GM12801 (cell line): ENCODE data around the gene MLH3.

Source experiments
- CTCF ChIP-seq: IDR thresholded peaks from one replicate; pipeline ENCODE4 v1.5.1; 2011; ENCODE audit warnings: control low read depth; ENCODE audit not compliant: insufficient read length; ENCODE audit errors: extremely low read depth

Gene MLH3

GRCh38 chr14:75044752-75045151, 6.5 kb downstream of the MLH3 start:
- no peak for TF ChIP-seq CTCF

GRCh38 chr14:75044322-75044721, 6.9 kb downstream of the MLH3 start:
- no peak for TF ChIP-seq CTCF

- no peak for TF ChIP-seq CTCF
Observed at GRCh38 chr14:75042035-75042434, 9.2 kb downstream of the MLH3 start.

- no peak for TF ChIP-seq CTCF
Observed at GRCh38 chr14:75041613-75042012, 9.7 kb downstream of the MLH3 start.

GRCh38 chr14:75040959-75041358, 10.3 kb downstream of the MLH3 start:
- no peak for TF ChIP-seq CTCF

GRCh38 chr14:75040507-75040906, 10.8 kb downstream of the MLH3 start:
- no peak for TF ChIP-seq CTCF

GRCh38 chr14:75032939-75033338, 18.3 kb downstream of the MLH3 start:
- no peak for TF ChIP-seq CTCF

GRCh38 chr14:75030147-75030546, 21.1 kb downstream of the MLH3 start:
- no peak for TF ChIP-seq CTCF
